ENCODE measurements around the gene RAB37.

RAB37 gene

GRCh38 chr17:74746376-74746775 lies 9.3 kb downstream of the RAB37 start:
- no peak for DNase-seq

- DNase-seq: no peak
These were observed 9.9 kb downstream of the RAB37 start for GRCh38 chr17:74746922-74747321.

- DNase-seq: no peak
These were observed 11.1 kb downstream of the RAB37 start for GRCh38 chr17:74748279-74748528.

GRCh38 chr17:74748529-74749278 lies 11.6 kb downstream of the RAB37 start, which contains the start of gene NHERF1:
NHERF1 (plus strand) TSS chr17:74748628; CDS start chr17:74748847, 219 bp downstream.
- peak; percentile 86 for DNase-seq

GRCh38 chr17:74749279-74750038 lies 12.4 kb downstream of the RAB37 start:
- no peak for DNase-seq

- DNase-seq: no peak
These were observed 12.9 kb downstream of the RAB37 start for GRCh38 chr17:74750039-74750326.

GRCh38 chr17:74750327-74751069 lies 13.4 kb downstream of the RAB37 start:
- no peak for DNase-seq

- no peak for DNase-seq
These were observed 15.4 kb downstream of the RAB37 start for GRCh38 chr17:74752415-74752814.

GRCh38 chr17:74752822-74753401 lies 15.9 kb downstream of the RAB37 start:
- no peak for DNase-seq

GRCh38 chr17:74754832-74755231 lies 17.8 kb downstream of the RAB37 start:
- no peak for DNase-seq

- DNase-seq: no peak
These were observed 18.5 kb downstream of the RAB37 start for GRCh38 chr17:74755533-74755932.

GRCh38 chr17:74756891-74757290 lies 19.8 kb downstream of the RAB37 start:
- no peak for DNase-seq

- no peak for DNase-seq
These were observed 20.4 kb downstream of the RAB37 start for GRCh38 chr17:74757502-74757901.

GRCh38 chr17:74757931-74758847 lies 21.1 kb downstream of the RAB37 start:
- no peak for DNase-seq

GRCh38 chr17:74758848-74759168 lies 21.8 kb downstream of the RAB37 start:
- DNase-seq: no peak

- DNase-seq: no peak
These were observed 22.3 kb downstream of the RAB37 start for GRCh38 chr17:74759243-74759801.

GRCh38 chr17:74759941-74760340 lies 22.9 kb downstream of the RAB37 start:
- DNase-seq: no peak

GRCh38 chr17:74760404-74761105 lies 23.5 kb downstream of the RAB37 start:
- no peak for DNase-seq

GRCh38 chr17:74761419-74761818 lies 24.4 kb downstream of the RAB37 start:
- no peak for DNase-seq

- no peak for DNase-seq
These were observed 24.9 kb downstream of the RAB37 start for GRCh38 chr17:74761931-74762330.

GRCh38 chr17:74763565-74764387 lies 26.7 kb downstream of the RAB37 start:
- DNase-seq: no peak
